ENCODE results near the gene KRT79. TPM values are rescaled to one million over a fixed set of nuclear protein-coding genes. Genes with fewer than 3 reads are reported as not detected.
A peak's percentile ranks its signal among the peaks of the same experiment; 100 is the strongest.

The KRT79 gene
- total and polyA plus RNA-seq, 9 of the 15 experiments (the other 6 are each of a cell fraction or from before 2014, with no cell fraction given): 0.03 to 2.3 (median 0.23) TPM; not detected in 2

DNA sequence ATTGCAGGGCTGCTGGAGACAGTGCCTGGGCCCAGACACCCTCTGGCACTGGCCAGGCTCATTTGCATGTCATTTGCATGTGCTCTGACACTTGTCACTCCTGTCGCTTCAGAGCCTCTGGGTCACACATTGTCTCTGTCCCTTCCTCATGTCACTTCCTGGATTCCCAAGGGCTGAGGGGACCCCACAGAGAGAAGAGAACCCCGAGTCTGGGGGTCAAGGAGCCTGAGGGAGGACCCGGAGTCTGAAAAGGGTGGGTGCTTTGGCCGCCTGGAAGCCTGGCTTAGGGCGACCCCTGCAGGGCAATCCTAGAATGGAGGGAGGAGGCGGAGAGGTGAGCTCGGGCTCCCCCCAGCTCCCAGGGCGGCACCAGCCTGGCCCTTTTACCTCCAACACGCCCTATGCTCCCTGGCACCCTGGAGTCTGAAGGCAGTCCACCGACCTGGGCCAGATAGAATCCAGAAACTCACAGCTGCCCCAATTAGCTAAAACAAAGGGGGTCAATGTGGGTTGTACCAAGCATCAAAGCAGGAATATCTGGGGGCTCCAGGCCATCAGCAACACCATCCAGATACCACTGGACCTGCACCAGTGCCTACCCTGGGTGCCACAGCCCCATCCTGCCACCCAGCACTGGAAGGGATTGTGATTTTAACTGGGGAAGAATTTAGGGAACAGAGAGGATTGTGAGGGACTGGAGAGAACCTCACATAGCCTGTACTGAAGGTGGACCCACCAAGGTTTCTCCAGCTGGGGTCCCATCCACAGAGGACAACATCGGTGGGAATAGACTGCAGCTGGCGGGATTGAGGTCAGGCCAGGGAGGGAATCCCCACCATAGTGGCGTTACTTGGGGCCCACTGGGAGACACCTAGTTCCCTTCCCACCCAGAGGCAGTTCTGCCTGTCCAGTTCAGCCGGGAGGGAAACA is 36.5 kb upstream of the KRT79 start:
- ATAC-seq (peak; percentile 79), DNase-seq (ENCODE audit: extremely low read depth in 1 of 4, low spot score in 3 of 4) (peak; percentile 85 to 89 (median 87)), FAIRE-seq (peak; percentile 88)
- no peaks in the 10 kb centered on the region for H4K20me1 ChIP-seq (replicated peaks; ENCODE audit: control insufficient read depth, insufficient read depth, low read length)
- WGBS (ENCODE audit: insufficient coverage, low coverage, missing lambda C conversion rate): 8% methylated on average over 14 of the region's 14 CpGs
- peak overlapping the region in 1 of 2 experiments; percentile 53; a peak in 2 of 4 replicates for H3K9ac ChIP-seq (ENCODE audit: insufficient read depth in 1 of 2, low read depth in 2 of 2, low read length in 2 of 2)
- intact Hi-C loops (cut with micrococcal nuclease): loop anchor here (1.0 to 10.0 kb wide), 5 partner anchors 176 to 713 kb away; no protein-coding TSS in a partner anchor
- BruUV-seq (replicated peaks): no TSS peak
- peak overlapping the region; percentile 67; the same call in 1 of the 2 replicates for H3K4me2 ChIP-seq (ENCODE audit: insufficient read depth, low read length)
- H3K27ac ChIP-seq (ENCODE audit: extremely low read depth, low read depth, low read length): no peak overlapping the region
- H3K9me3 ChIP-seq (replicated peaks; ENCODE audit: control insufficient read depth, insufficient read depth, low read depth, low read length): no peaks in the 10 kb centered on the region
- H3K9me1 ChIP-seq (ENCODE audit: control insufficient read depth, insufficient read depth, low read length): no peaks in the 10 kb centered on the region
- H3K36me3 ChIP-seq (ENCODE audit: control insufficient read depth, insufficient read depth, low read length): no peaks in the 10 kb centered on the region
- H2AFZ ChIP-seq (ENCODE audit: low read depth, low read length): peak overlapping the region; percentile 68
- H3K27me3 ChIP-seq (ENCODE audit: control insufficient read depth in 2 of 2, insufficient read depth in 2 of 2, low read length in 2 of 2): no peaks in the 10 kb centered on the region
- H3K4me1 ChIP-seq (replicated peaks in 1 of 2; ENCODE audit: control insufficient read depth in 2 of 2, insufficient read depth in 2 of 2, low read length in 2 of 2): peaks cover 25 to 36% of the 10 kb centered on the region in 2 experiments
- CTCF ChIA-PET (ENCODE audit: low intra/inter-chr PET ratio): interaction anchor here (0.7 to 2.5 kb wide), 6 partner anchors 9 to 718 kb away, joined by 3 to 34 read pairs (median 6); no protein-coding TSS in a partner anchor
- H3K79me2 ChIP-seq (ENCODE audit: control insufficient read depth, insufficient read depth, low read length): no peaks in the 10 kb centered on the region
- H3K4me3 ChIP-seq: no peak overlapping the region
- in situ Hi-C loops (cut with MboI): no loop called here
- POLR2A ChIA-PET: interaction anchor here (0.7 kb wide), 2 partner anchors 109 to 600 kb away, joined by 3 to 4 read pairs; no protein-coding TSS in a partner anchor
- TF ChIP-seq ARID2 (IDR thresholded peaks at IDR 0.05) (peak; percentile 87), HCFC1 (IDR thresholded peaks at IDR 0.05; ENCODE audit: low read depth, low read length) (0 out of 2 replicates have a peak, but pooled peaks have one; percentile 18), RAD21 (CRISPR knock-in tag; conservative IDR thresholded peaks at IDR 0.05 in 1 of 2, IDR thresholded peaks at IDR 0.05 in 1 of 2) (peak; percentile 98 to 99), ZNF408 (CRISPR knock-in tag; IDR thresholded peaks at IDR 0.05; ENCODE audit: low read depth) (no peak), SIN3B (IDR thresholded peaks at IDR 0.05; ENCODE audit: low read depth) (0 out of 2 replicates have a peak, but pooled peaks have one; percentile 14), DMBX1 (CRISPR knock-in tag; IDR thresholded peaks at IDR 0.05; ENCODE audit: borderline replicate concordance) (no peak), ZBTB17 (CRISPR knock-in tag; IDR thresholded peaks at IDR 0.05) (no peak), ZNF75A (CRISPR knock-in tag; IDR thresholded peaks at IDR 0.05) (no peak), ARID1B (IDR thresholded peaks at IDR 0.05) (no peak), RBBP5 (IDR thresholded peaks at IDR 0.05; ENCODE audit: borderline replicate concordance, insufficient read depth, low read length, poor library complexity, severe bottlenecking) (no peak), ATF1 (CRISPR knock-in tag; IDR thresholded peaks at IDR 0.05) (no peak), ATF1 (tag; IDR thresholded peaks at IDR 0.05) (no peak), FOS (IDR thresholded peaks at IDR 0.05; ENCODE audit: extremely low read depth, insufficient read length) (no peak)
- TF ChIP-seq, protein P1, sequence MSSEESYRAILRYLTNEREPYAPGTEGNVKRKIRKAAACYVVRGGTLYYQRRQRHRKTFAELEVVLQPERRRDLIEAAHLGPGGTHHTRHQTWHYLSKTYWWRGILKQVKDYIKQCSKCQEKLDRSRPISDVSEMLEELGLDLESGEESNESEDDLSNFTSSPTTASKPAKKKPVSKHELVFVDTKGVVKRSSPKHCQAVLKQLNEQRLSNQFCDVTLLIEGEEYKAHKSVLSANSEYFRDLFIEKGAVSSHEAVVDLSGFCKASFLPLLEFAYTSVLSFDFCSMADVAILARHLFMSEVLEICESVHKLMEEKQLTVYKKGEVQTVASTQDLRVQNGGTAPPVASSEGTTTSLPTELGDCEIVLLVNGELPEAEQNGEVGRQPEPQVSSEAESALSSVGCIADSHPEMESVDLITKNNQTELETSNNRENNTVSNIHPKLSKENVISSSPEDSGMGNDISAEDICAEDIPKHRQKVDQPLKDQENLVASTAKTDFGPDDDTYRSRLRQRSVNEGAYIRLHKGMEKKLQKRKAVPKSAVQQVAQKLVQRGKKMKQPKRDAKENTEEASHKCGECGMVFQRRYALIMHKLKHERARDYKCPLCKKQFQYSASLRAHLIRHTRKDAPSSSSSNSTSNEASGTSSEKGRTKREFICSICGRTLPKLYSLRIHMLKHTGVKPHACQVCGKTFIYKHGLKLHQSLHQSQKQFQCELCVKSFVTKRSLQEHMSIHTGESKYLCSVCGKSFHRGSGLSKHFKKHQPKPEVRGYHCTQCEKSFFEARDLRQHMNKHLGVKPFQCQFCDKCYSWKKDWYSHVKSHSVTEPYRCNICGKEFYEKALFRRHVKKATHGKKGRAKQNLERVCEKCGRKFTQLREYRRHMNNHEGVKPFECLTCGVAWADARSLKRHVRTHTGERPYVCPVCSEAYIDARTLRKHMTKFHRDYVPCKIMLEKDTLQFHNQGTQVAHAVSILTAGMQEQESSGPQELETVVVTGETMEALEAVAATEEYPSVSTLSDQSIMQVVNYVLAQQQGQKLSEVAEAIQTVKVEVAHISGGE (CRISPR knock-in tag; IDR thresholded peaks at IDR 0.05): 0 out of 6 replicates have a peak, but pooled peaks of 1 of the 3 experiments have one; percentile 31
- TF ChIP-seq, protein P2, sequence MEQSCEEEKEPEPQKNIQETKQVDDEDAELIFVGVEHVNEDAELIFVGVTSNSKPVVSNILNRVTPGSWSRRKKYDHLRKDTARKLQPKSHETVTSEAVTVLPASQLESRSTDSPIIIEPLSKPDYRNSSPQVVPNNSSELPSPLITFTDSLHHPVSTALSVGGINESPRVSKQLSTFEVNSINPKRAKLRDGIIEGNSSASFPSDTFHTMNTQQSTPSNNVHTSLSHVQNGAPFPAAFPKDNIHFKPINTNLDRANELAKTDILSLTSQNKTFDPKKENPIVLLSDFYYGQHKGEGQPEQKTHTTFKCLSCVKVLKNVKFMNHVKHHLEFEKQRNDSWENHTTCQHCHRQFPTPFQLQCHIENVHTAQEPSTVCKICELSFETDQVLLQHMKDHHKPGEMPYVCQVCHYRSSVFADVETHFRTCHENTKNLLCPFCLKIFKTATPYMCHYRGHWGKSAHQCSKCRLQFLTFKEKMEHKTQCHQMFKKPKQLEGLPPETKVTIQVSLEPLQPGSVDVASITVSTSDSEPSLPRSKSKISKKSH (CRISPR knock-in tag; IDR thresholded peaks at IDR 0.05): no peak

Data from K562 (cell line).